Measurements from ENCODE around the gene CRTC1.
"Not testable (repeated sequence)": the region's sequence is repeated elsewhere in the genome, so short reads cannot be mapped to it uniquely, and the experiment has no call there.

Gene CRTC1

DNA sequence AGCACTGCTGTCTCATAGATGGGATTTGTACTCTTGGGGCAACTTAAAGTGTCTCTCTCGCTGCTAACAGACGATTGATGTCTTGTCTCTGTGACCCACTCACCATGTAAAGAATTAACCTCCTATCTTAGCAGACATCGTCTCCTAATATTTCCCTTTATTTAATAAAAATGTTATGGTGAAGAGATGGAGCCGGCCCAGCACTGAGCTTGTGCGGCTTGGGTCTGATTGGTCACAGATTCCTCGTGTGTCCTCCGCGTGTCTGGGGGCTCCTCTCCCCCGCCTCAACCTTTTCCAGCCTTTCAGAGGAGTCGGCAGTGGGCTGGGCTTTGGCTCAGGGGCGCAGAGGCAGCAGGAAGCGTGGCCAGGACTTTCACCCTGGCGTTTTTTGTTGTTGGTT, 13.2 kb upstream of the CRTC1 start:
- no peak for DNase-seq

DNA sequence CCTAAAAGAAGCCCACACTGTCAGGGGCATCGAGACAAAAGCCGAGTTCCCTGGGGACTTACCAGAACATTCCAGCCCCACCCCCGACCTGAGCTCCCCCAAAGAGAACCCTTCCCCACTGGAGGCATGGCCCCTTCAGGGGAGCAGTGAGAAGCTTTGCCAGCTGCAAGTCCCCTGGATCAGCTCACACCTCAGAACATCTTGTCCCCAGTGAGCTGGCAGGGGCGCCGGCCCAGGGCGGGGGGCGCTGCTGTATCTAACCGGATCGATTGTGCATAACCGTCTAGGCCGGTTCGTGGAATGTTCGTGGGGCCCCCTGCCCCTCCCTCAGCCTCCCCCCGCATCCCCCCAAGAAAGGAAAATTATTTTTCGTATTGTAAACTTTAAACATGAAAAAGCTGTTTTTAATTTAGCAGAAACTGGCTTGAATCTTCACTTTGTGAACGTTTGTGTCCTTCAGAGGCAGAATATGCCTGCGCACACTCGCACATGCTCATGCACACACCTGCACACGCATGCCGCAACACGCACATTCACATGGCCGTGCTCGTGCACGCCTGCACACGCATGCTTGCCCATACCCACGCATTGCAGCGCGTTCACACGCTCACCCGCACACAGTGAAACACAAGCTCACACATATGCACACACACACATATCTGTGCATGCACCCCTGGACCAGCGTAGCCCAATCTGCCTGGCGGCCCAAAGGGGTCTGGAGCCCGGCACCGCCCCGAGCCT, 12.0 kb upstream of the CRTC1 start:
- DNase-seq = no peak

DNA sequence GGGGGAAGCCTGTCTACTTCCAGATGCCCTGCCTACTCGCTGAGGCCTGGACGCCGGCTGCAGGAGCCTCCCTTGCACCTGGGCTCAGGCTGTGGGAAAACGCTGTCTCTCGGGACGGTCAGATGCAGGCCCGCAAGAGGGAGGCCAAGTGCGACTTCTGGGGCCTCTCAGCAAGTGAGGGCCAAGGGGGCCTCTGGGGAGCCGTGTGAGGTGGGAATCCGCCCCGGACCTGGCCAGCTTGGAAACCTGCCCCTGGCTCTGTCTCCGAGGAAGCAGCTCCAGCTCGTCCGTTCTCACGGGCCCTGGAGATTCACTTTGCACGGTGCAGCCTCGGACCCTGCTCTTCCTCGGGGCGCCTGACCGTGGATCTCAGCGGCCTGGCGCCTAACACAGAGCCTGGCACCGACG, 11.4 kb upstream of the CRTC1 start:
- no peak for DNase-seq

DNA sequence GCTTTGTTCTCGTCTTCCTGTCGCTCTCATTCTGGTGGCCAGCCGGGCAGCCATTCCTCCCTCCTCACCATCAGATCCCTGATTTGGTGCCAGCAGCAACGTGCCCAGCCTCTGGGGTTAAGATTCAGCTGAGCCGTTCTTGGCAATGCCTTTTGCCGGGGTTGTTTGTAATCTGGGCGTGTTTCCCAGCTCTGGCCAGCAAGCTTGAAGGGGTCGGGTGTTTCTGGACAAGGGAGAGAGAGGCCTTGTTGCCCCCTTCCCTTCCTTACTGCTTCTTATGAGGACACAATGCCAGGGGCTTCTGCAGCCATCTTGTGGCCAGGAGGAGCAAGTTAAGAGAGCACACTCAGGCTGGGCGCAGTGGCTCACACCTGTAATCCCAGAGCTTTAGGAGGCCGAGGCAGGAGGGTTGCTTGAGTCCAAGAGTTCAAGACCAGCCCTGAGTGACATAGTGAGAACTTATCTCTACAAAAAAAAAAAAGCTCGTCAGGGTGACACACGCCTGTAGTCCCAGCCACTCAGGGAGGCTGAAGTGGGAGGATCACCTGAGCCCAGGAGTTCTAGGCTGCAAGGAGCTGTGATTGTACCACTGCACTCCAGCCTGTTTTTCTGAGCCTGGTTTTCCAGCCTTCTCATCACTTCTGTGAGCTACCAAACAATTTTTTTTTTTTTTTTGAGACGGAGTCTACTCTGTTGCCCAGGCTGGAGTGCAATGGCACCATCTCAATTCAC, 10.7 kb upstream of the CRTC1 start:
- no peak for DNase-seq

DNA sequence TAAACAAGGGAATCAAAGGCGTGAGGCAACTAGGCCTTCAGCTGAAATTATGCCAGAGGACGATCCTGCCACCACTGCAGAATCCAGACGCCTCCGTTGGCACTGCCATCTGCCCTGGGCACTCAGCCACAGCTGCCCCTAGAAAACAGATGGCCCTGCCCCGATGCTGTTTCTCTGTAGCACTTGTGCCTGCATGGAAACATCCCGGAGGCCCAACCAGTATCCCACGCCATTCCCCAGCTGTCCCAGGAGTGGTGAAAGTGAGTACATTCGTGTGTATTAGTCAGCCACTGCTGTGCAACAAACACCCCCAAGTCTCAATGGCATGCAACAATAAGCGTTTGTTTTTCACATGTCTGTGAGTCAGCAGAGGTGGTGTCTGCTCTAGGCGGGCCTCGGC, 8.9 kb upstream of the CRTC1 start:
- no peak for DNase-seq

DNA sequence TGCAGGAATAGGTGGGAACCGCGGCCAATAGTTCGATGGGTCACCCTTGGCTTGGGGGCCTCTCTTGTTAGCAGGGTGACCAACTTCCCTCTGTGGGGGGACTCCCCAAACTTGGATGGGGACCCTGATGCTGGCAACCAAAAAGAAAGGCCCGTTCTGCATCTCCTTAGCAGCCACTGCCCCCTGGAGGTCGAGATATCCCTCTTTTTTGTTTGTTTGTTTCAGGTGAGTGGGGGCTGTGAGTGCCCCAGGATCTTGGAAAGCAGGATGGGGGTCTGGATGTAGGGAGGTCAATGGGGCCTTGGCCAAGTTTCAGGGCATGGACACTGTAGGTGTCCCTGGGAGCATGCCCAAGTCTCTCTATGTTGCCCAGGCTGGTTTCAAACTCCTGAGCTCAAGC, 7.7 kb upstream of the CRTC1 start:
- peak; percentile 40 for DNase-seq

DNA sequence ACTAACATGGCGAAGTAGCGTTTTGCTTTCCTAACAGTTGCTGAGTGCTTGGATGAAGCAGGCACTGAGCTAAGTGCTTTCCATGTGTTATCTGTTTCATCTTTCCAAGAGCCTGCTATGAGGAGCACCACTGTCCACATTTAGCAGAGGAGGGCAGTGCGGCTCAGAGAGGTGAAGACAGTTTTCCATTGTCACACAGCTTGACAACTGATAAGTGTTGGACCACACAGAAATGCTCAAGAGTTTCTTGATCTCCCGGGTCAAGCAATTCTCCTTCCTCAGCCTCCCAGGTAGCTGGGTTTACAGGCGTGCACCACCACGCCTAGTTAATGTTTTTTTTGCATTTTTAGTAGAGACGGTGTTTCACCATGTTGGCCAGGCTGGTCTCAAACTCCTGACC, 6.8 kb upstream of the CRTC1 start:
- no peak for DNase-seq

DNA sequence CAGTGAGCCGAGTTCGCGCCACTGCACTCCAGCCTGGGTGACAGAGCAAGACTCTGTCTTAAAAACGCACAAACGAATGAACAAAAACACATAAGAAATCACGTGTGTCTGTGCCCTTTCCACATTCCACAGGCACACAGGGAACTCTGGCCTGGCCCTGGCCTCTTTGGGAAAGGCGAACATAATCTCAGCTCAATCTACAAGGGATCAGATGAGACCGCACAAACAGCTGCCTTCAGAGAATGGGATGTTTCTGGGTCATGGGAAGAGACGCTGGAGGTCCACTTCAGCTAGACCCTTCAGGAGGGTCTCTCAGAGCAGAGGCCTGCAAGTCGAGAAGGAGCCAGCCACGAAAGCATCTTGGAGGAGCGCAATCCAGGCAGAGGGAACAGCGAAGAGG, 6.3 kb upstream of the CRTC1 start:
- no peak for DNase-seq

DNA sequence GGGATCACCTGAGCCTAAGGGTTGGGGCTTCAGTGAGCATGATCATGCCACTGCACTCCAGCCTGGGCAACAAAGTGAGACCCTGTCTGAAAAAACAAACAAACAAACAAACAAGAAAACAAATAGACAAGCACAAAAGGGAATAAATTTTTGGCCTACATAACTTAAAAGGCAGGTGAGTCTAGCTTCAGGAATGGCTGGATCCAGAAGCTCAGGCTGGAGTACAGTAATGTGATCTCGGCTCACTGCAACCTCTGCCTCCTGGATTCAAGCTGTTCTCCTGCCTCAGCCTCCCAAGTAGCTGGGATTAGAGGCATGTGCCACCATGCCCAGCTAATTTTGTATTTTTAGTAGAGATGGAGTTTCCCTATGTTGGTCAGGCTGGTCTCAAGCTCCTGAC, 3.3 kb upstream of the CRTC1 start:
- DNase-seq = not testable (repeated sequence)

DNA sequence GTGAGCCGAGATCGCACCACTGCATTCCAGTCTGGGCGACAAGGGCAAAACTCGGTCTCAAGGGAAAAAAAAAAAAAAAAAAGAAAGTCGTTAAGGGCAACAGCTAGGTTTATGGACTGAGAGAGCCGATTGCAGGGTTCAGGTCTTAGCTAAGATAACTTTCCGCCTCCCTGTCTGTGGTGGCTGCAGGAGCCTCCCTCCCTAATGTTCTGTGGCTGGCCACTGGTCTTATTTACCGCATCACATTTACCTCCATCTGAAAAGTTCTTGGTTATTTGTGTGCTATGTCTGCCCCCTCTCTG, 722 bp upstream of the CRTC1 start:
- no peak for DNase-seq

DNA sequence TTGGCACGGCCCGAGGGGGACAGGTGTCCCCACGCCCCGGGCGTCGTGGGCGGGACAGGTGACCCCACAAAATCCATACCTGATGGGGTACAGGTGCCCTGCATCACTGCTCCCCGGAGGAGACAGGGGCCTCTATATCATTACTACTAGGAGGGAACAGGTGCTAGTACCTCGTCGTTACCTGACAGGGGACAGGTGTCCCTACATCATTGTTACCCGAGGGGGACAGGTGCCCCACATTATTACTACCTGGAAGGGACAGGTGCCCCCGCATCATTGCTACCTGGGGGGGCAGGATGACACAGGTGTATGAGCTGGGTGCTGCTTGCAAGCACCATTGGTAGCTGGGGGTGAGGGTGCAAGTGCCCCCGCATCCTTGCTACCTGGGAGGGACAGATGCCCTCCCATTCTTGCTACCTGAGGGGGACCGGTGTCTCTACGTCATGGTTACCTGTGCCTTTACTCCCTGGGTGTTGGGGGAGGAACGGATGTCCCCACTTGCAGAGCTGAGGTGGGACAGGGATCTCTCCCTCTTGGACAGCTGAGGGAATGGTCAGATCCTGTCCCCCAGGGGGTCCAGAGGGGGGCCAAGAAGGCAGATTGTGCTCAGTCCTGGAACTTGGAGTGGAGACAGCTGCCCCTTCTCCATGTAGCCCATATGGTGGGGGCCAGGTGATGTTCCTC, 620 bp downstream of the CRTC1 start:
- DNase-seq = no peak

DNA sequence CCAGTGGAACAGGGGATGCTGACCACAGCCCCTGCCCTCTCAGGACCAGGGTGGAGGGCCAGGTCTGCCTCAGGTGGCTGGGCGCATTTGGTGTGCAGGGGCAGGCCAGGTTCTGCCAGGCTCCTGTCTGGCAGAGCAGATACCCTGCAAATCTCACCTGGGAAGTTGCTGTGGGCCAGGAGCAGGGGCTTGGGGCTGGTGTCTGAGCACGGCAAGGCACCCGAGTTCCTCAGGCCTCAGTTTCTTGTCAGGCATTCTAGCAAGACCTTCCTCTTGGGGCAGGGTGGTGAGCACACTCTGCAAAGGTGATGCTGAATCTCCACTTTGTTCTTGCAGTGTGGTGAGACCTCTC, 1.1 kb downstream of the CRTC1 start:
- DNase-seq = no peak

DNA sequence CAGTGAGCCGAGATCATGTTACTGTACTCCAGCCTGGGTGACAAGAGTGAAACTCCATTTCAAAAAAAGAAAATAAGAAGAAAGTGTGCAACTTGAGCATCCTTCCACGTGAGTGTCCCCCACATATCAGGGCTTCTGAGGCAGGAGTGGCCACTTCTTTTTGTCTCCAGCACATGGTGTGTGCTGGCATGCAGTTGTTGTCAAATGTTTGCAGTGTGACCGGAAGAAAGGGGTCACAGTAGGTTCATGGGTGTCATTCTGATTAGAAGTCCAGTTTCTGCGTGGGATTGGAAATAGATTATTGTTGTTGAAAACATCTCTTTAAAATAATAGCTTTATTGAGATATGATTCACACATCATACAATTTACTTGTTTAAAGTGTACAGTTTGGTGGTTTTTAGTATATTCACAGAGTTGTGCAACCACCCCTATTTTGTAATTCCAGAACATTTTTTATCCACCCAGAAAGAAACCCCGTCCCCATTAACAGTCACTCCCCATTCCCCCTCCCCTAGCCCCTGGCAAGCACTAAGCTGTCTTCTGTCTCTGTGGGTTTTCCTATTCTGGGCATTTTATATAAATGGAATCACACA, 2.2 kb downstream of the CRTC1 start:
- DNase-seq = no peak

DNA sequence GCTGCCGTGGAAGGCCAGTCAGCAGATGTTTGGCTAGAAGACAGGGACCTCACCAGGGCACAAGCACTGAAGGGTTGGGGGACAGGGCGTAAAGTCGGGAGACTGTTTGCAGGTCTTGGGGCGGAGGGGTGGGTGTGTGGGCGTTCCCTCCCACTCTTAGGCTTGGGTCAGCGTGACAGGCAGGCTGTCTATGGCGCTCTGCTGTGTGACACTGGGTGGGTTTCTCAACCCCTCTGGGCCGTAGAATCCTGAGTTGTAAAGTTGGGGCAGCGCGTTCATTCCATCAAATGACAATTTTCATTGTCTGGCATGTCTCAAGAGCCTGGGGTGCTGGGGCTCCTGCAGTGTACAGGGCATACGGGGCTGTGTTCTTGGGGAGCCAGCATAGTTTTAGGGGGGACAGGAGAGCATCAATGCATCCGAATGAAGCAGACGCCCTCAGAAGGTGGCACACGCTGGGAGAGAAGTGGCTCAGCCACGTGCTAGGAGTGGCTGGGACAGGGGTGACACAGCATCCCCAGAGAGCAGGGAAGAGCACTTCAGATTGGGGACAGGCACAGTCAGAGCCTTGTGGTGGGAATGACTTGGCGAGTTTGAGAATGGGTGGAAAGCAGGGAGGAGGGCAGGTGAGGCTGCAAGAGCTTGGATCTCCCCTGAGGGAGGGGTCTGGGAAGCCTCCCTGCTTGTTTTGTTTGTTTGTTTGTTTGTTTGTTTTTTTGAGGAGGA, 4.4 kb downstream of the CRTC1 start:
- no peak for DNase-seq

DNA sequence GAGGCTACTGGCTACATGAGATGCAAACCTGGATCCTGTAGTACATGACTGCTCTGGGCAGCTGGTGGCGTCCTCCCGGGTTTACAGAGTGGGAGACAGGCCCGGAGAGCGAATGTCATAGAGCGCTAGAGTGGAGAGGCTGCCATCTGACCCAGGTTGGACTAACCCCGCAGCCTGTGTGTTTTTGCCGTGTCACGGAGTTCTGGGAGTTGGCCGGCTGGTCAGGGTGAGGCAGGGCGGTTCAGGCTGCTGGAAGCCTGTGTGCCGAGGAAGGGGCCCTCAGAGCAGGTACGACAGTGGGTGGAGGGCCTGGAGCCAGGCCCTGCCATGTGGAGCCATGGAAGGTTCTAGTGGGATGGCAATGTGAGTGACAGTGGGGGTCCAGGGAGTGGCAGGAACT, 12.5 kb downstream of the CRTC1 start:
- DNase-seq = no peak

DNA sequence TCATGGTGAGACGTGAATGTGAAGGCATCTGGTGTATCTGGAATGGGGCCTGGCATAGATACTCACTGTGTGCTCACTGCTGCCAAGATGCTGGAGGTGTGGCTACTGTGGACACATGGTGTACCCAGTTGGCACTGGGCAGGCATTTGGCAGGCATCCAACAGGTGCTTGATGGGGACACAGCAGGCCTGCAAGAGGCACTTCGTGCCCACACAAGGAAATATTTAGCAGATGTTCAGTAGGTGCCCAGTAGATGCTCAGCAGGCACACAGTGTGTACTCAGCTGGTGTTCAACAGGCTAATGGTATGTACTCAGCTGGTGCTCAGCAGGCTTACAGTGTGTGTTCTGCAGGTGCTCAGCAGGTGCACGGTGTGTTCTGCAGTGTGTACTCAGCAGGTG, 14.2 kb downstream of the CRTC1 start:
- no peak for DNase-seq

DNA sequence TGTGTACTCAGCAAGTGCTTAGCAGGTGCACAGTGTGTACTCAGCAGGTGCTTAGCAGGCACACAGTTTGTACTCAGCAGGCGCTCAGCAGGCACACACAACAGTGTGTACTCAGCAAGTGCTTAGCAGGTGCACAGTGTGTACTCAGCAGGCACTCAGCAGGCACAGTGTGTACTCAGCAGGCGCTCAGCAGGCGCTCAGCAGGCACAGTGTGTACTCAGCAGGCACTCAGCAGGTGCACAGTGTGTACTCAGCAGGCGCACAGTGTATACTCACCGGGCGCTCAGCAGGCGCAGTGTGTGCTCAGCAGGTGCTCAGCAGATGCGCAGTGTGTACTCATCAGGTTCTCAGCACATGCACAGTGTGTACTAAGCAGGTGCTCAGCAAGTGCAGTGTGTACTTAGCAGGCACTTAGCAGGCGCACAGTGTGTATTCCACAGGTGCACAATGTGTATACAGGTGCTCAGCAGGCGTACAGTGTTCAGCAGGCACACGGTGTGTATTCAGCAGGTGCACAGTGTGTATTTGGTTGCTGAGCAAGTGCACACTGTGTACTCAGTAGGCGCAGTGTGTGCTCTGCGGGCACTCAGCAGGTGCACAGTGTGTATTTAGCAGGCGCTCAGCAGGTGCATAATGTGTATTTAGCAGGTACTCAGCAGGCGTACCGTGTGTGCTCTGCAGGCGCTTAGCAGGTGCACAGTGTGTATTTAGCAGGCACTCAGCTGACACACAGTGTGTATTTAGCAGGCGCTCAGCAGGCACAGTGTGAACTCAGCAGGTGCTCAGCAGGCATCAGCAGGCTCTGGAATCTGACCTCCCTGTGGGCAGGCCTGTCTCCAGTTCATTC, 15.1 kb downstream of the CRTC1 start:
- DNase-seq = no peak

DNA sequence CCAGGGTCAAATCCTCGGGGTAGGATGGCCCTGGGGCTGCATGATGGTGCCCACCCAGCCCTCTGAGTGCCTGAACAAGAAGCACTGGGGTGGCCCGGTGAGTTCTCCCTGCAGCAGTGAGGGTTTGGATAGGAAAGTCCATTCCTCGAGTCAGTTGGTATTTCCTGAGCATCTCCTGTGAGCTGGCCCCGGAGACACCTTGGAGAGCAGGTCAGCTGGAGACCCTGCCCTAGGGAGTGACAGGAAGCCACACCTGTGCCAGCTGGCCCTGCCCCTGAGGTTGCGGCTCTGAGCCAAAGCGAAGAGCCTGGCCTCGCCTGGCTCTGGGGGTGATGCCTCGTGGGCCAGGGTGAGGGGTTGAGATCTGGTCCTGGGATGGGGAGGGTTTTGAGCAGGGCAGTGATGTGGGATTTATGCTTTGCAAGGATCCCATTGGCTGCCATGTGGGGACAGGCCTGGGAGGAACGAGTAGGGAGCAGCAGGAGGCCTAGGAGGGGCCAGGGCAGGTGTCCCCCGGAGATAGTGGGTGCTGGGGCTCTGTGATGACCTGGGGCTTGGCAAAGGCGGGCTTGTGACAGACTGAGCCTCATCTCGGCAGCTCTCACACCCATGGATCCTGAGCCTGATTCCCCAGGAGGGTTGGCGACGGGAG, 16.0 kb downstream of the CRTC1 start:
- no peak for DNase-seq

DNA sequence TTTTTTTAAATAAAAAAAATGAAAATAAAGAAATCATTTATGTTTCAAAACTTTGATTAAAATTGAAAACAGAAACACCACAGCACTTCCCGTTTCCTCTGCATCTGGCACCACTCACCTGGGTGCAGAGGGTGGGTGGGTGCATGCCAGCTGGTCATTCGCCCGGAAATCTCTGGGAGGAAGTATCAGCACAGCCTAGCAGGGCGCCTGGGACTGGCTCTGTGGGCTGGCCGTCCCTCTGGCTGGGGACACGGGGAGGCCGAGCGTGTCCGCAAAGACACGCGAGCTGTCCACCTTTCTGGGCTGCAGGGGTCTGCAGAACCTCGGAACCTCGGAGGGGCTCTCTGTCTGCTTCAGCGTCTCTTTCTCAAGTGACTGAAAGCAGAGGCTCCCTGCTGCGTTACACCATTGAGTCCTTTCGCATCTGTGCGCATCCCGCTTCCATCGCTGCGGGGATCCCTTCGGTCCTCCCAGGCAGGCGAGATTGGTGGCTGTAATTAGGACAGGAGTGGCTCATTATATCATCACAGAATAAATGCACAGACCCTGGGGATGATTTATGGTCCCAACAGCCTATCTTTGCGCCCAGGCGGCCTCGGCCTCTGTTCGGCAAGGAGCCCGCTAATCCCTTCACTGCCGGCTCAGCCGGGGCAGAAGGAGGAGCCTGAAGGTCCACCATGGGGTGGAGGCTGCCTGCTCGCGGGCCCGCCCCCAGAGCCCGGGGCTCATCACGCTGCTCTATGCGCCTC, 17.2 kb downstream of the CRTC1 start:
- DNase-seq = peak; percentile 77

DNA sequence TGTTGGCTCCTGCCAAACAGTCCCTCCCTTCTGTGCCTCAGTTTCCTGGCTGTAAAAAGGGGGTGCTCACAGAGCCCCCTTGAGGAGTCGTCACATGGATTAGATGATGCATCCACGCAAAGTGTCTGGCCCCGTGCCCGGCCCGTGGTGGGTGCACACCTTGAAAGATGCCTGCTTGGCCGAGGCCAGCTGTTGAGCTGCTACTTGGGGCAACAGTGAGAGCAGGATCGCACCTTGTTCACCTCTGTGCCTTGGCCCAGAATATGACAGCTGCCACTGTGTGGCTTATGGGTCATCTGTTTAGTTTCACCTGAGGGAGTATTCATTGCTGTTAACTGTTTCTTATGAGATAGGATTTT, 17.7 kb downstream of the CRTC1 start:
- DNase-seq = no peak

DNA sequence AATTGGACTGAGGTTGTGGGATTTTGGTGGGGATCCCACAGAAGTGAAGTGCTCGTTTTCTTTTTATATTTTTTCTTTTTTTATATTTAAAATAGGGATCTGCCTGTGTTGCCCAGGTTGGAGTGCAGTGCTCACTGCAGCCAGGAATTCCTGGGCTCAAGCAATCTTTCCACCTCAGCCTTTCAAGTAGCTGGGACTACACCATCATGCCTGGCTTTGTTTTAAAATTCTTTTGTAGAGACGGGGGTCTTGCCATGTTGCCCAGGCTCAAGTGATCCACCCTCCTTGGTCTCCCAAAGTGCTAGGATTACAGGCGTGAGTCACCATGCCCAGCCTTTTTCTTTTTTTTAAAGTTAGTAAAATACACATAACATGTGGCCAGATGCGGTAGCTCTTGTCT, 20.6 kb downstream of the CRTC1 start:
- no peak for DNase-seq

All from stimulated activated CD4-positive, alpha-beta T cell treated with anti-CD3 and anti-CD28 coated beads, Interleukin-15, amount 100 ng/mL, for 24 hours (primary cell).